Tibial nerve (tissue), 4 donors: Measurements from ENCODE around the gene ZC3H7B. TPM values are rescaled to one million over a fixed set of nuclear protein-coding genes. Genes with fewer than 3 reads are reported as not detected.

Experiments used
- DNase-seq, 2 donors: peaks; one replicate each; pipeline ENCODE4 v3.0.0-alpha.2; 2019; ENCODE audit warnings: low spot score in 2 of 2
- H3K27ac ChIP-seq, 4 donors: fragments of 200-600 bp; sonication (generic) in 3 of 4; one replicate each; pipeline ENCODE4 v1.5.1; 2017 to 2019; ENCODE audit warnings: mild to moderate bottlenecking in 1 of 4
- H3K27me3 ChIP-seq, 2 donors: fragments of 200-600 bp; sonication (generic) in 1 of 2; one replicate each; pipeline versions ENCODE4 v1.5.1 to v1.6.0; 2017 to 2019
- H3K36me3 ChIP-seq, 3 donors: fragments of 200-600 bp; sonication (generic); one replicate each; pipeline ENCODE4 v1.5.1; 2018 to 2019
- H3K4me1 ChIP-seq, 4 donors: fragments of 200-600 bp; sonication (generic) in 3 of 4; one replicate each; pipeline ENCODE4 v1.5.1; 2017 to 2019
- H3K4me3 ChIP-seq, 4 donors: fragments of 200-600 bp; sonication (generic) in 3 of 4; one replicate each; pipeline ENCODE4 v1.5.1; 2017 to 2019; ENCODE audit warnings: mild to moderate bottlenecking in 1 of 4, moderate library complexity in 1 of 4
- H3K9me3 ChIP-seq, 4 donors: fragments of 200-600 bp; sonication (generic) in 3 of 4; one replicate each; pipeline ENCODE4 v1.5.1; 2017 to 2019
- EP300 ChIP-seq, 2 donors: sonication (generic); formaldehyde crosslinking; IDR thresholded peaks; one replicate each; pipeline ENCODE4 v1.6.1; 2017; ENCODE audit warnings: antibody characterized with exemption in 2 of 2, mild to moderate bottlenecking in 1 of 2
- POLR2A ChIP-seq, 2 donors: fragments of 450-650 bp; IDR thresholded peaks; one replicate each; pipeline ENCODE4 v1.6.1; 2017; ENCODE audit warnings: antibody characterized with exemption in 2 of 2, mild to moderate bottlenecking in 2 of 2, moderate library complexity in 2 of 2
- WGBS, 2 donors: methylation state at CpG; one replicate each; pipeline ENCODE4 v1.1.5; 2018; 5-methylcytosine and 5-hydroxymethylcytosine counted together
- total RNA-seq, 4 donors: library from RNA; depleted of rRNA; stranded (reverse); fragments of >200 nt; gene quantifications; one replicate each; pipeline ENCODE4 v1.1.0, GENCODE V29; 2016
- TF ChIP-seq, protein P1 (sequence below), 5 experiments: fragments of 200-600 bp in 3 of 5; fragments of 450-650 bp in 2 of 5; sonication (generic) in 3 of 5; IDR thresholded peaks; one replicate each; pipeline ENCODE4 v1.5.1; 2016 to 2019; ENCODE audit warnings: antibody characterized with exemption in 5 of 5, mild to moderate bottlenecking in 3 of 5, moderate library complexity in 2 of 5

Gene ZC3H7B
- total RNA-seq, 4 donors from 2014 or later: 45.0 to 74.9 (median 57.9) TPM

DNA sequence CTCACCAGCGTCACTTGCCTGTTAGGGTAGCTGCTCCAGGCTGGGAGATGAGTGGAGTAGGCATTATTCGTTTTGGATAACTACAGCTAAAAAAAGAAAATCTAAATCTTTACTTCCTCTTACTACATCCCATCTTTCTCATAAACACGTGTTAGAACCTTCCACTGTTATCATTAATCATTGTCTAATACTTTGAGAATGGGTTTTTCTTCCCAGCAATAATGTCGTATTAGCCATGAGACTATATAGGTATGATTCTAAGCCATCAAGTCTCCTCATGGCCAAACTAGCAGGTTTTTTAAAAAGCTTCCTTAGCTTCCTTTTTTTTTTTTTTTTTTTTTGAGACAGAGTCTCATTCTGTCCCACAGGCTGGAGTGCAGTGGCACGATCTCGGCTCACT, 76.5 kb downstream of the ZC3H7B start:
- no peaks in the 10 kb centered on the region for H3K9me3 ChIP-seq
- H3K36me3 ChIP-seq: peaks cover 0 to 13% (median 0%) of the 10 kb centered on the region in 3 donors
- TF ChIP-seq EP300 (IDR thresholded peaks at IDR 0.05) (no peak), POLR2A (IDR thresholded peaks at IDR 0.05) (no peak)
- TF ChIP-seq, protein P1, sequence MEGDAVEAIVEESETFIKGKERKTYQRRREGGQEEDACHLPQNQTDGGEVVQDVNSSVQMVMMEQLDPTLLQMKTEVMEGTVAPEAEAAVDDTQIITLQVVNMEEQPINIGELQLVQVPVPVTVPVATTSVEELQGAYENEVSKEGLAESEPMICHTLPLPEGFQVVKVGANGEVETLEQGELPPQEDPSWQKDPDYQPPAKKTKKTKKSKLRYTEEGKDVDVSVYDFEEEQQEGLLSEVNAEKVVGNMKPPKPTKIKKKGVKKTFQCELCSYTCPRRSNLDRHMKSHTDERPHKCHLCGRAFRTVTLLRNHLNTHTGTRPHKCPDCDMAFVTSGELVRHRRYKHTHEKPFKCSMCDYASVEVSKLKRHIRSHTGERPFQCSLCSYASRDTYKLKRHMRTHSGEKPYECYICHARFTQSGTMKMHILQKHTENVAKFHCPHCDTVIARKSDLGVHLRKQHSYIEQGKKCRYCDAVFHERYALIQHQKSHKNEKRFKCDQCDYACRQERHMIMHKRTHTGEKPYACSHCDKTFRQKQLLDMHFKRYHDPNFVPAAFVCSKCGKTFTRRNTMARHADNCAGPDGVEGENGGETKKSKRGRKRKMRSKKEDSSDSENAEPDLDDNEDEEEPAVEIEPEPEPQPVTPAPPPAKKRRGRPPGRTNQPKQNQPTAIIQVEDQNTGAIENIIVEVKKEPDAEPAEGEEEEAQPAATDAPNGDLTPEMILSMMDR (IDR thresholded peaks at IDR 0.05): no peak
- peak overlapping the region in 1 of 4 donors; percentile 75 for H3K27ac ChIP-seq
- H3K4me3 ChIP-seq: no peak overlapping the region
- peaks cover 0 to 33% (median 12%) of the 10 kb centered on the region in 4 donors for H3K4me1 ChIP-seq
- DNase-seq: no peak
- WGBS, 2 donors: 61 to 65% methylated on average over 6 of the region's 6 CpGs
- no peaks in the 10 kb centered on the region for H3K27me3 ChIP-seq

DNA sequence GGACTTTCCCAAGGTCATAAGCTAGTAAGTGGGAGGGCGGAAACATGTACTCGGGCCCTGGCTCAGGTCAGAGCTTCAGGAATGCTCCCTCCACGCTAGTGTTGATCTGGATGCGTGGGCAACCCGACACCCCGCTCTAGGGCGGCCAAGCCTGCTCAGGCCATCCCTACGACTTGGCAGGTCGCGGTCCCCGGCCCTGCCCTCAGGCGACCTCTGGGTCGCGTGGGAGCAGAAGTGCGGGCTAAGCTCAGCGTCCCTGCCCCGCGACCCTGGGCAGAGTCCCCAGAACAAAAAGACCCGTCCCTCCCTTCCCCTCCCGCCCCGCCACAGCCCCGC, 79.6 kb downstream of the ZC3H7B start:
- Histone ChIP-seq H3K4me3 (peak overlapping the region; percentile 17 to 97 (median 90)), H3K9me3 (no peaks in the 10 kb centered on the region), H3K4me1 (peaks cover 0 to 62% (median 27%) of the 10 kb centered on the region in 4 donors), H3K36me3 (no peaks in the 10 kb centered on the region), H3K27me3 (no peaks in the 10 kb centered on the region), H3K27ac (peak overlapping the region; percentile 98 to 99 (median 98))
- DNase-seq: peak in 1 of 2 donors; percentile 82
- TF ChIP-seq EP300 (IDR thresholded peaks at IDR 0.05) (peak; percentile 15 to 97), POLR2A (IDR thresholded peaks at IDR 0.05) (peak; percentile 72 to 85)
- TF ChIP-seq, protein P1 (IDR thresholded peaks at IDR 0.05): no peak
- 0% methylated on average over 2 to 8 of the region's 22 CpGs for WGBS, 2 donors

- peak within 1 kb of the TSS; percentile 68 to 97 (median 90) for H3K4me3 ChIP-seq
- TF ChIP-seq EP300 (IDR thresholded peaks at IDR 0.05) (peak; percentile 14 to 82), POLR2A (IDR thresholded peaks at IDR 0.05) (peak; percentile 66 to 86)
- TF ChIP-seq, protein P1 (IDR thresholded peaks at IDR 0.05): peak in 2 of 5 experiments; percentile 8 to 12
- no peaks in the 10 kb centered on the region for H3K27me3 ChIP-seq
- H3K4me1 ChIP-seq: peaks cover 0 to 66% (median 28%) of the 10 kb centered on the region in 4 donors
- DNase-seq: peak; percentile 97 to 99
- H3K27ac ChIP-seq: peak within 1 kb of the TSS; percentile 98 to 99 (median 98)
- 0% methylated on average over 41 to 50 of the region's 84 CpGs for WGBS, 2 donors
- no peaks in the 10 kb centered on the region for H3K9me3 ChIP-seq
- peaks cover 0 to 2% (median 0%) of the 10 kb centered on the region in 3 donors for H3K36me3 ChIP-seq
Observed at GRCh38 chr22:41381329-41382097, 80.2 kb downstream of the ZC3H7B start, which contains the start of gene TEF. TEF (plus strand) TSS chr22:41381942; CDS start chr22:41382045, 103 bp downstream.

GRCh38 chr22:41382098-41382578, 80.8 kb downstream of the ZC3H7B start:
- Histone ChIP-seq H3K9me3 (no peaks in the 10 kb centered on the region), H3K4me3 (peak overlapping the region; percentile 68 to 97 (median 90)), H3K36me3 (peaks cover 0 to 8% (median 0%) of the 10 kb centered on the region in 3 donors), H3K4me1 (peaks cover 0 to 61% (median 30%) of the 10 kb centered on the region in 4 donors), H3K27ac (peak overlapping the region; percentile 98 to 99 (median 98)), H3K27me3 (no peaks in the 10 kb centered on the region)
- TF ChIP-seq EP300 (IDR thresholded peaks at IDR 0.05) (no peak), POLR2A (IDR thresholded peaks at IDR 0.05) (no peak)
- TF ChIP-seq, protein P1 (IDR thresholded peaks at IDR 0.05): no peak
- WGBS, 2 donors: 1 to 2% methylated on average over 14 to 24 of the region's 35 CpGs
- DNase-seq: peak; percentile 69 to 72

DNA sequence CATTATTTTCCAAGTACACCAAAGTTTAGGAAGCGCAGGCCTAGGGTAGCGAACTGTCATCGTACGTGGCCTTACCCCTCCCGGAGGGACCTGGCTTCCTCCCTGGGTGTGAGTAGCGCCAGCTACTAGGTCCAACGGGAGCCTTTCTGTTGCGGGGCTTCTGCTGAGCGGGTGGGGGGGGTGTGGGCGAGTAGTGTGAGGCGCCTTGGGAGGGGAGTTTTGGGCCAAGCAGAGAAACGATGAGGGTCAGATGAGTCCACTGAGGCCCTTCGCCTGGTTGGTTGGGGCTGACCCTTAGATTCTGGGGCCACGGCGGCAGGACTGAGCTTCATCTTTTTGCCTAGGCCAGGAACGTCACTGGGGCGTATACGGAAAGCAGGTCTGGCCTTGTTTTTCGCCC, 81.3 kb downstream of the ZC3H7B start:
- H3K27ac ChIP-seq: peak overlapping the region; percentile 98 to 99 (median 98)
- peak overlapping the region; percentile 68 to 97 (median 90) for H3K4me3 ChIP-seq
- WGBS, 2 donors: 3 to 19% methylated on average over 17 to 19 of the region's 19 CpGs
- TF ChIP-seq EP300 (IDR thresholded peaks at IDR 0.05) (no peak), POLR2A (IDR thresholded peaks at IDR 0.05) (no peak)
- TF ChIP-seq, protein P1 (IDR thresholded peaks at IDR 0.05): no peak
- no peaks in the 10 kb centered on the region for H3K9me3 ChIP-seq
- DNase-seq: no peak
- peaks cover 0 to 56% (median 28%) of the 10 kb centered on the region in 4 donors for H3K4me1 ChIP-seq
- H3K36me3 ChIP-seq: peaks cover 0 to 13% (median 4%) of the 10 kb centered on the region in 3 donors
- H3K27me3 ChIP-seq: no peaks in the 10 kb centered on the region
